PC-9 (cell line): ENCODE results near the gene FTHL17. TPM values are rescaled to one million over a fixed set of nuclear protein-coding genes. Genes with fewer than 3 reads are reported as not detected.

ENCODE experiments used
- BruUV-seq: library from RNA; stranded (reverse); fragments of 400-500 nt; replicated peaks from 2 replicates; lab custom pipeline; 2021; lab: Mats Ljungman, UMichigan
- CTCF ChIA-PET: fragments of 300-600 bp; sonication (Branson Sonifier 250); formaldehyde crosslinking; loops from one replicate; lab custom pipeline; 2022; ENCODE audit warnings: antibody characterized with exemption; lab: Charles Lee
- POLR2A ChIA-PET: fragments of 300-600 bp; sonication (Branson Sonifier 250); formaldehyde crosslinking; loops from one replicate; lab custom pipeline; 2022; ENCODE audit warnings: antibody characterized with exemption; ENCODE audit not compliant: unreplicated experiment; lab: Charles Lee
- DNase-seq, 2 experiments: peaks; one replicate each; pipeline versions ENCODE4 v3.0.0 to v3.0.0-alpha.2; 2015 to 2022; ENCODE audit warnings: mixed read lengths in 1 of 2
- H2AFZ ChIP-seq: fragments of 200-600 bp; sonication (generic); 2 replicates; pipeline ENCODE4 v1.8.1; 2017; ENCODE audit warnings: antibody characterized with exemption
- H3F3A ChIP-seq: fragments of 200-600 bp; sonication (generic); 2 replicates; pipeline ENCODE4 v1.8.1; 2017; ENCODE audit warnings: antibody characterized with exemption, mild to moderate bottlenecking, low read depth; ENCODE audit not compliant: insufficient read depth
- H3K27ac ChIP-seq: fragments of 200-600 bp; sonication (generic); 2 replicates; pipeline ENCODE4 v1.6.1; 2016; ENCODE audit warnings: mixed run types
- H3K27me3 ChIP-seq: fragments of 200-600 bp; sonication (generic); 2 replicates; pipeline ENCODE4 v1.6.1; 2016; ENCODE audit warnings: low read depth, mixed run types; ENCODE audit not compliant: insufficient read depth
- H3K36me3 ChIP-seq: fragments of 200-600 bp; sonication (generic); 2 replicates; pipeline ENCODE4 v1.6.1; 2016; ENCODE audit warnings: low read depth, mixed run types
- H3K4me1 ChIP-seq: fragments of 200-600 bp; sonication (generic); replicated peaks from 2 replicates; pipeline ENCODE4 v1.6.1; 2016; ENCODE audit warnings: mixed run types; ENCODE audit not compliant: insufficient read depth
- H3K4me2 ChIP-seq: fragments of 200-600 bp; sonication (generic); 2 replicates; pipeline ENCODE4 v1.6.1; 2017; ENCODE audit warnings: mixed run types
- H3K4me3 ChIP-seq: fragments of 200-600 bp; sonication (generic); 2 replicates; pipeline ENCODE4 v1.6.1; 2016; ENCODE audit warnings: mixed run types
- H3K79me2 ChIP-seq: fragments of 200-600 bp; sonication (generic); 2 replicates; pipeline ENCODE4 v1.6.1; 2017; ENCODE audit warnings: low read depth, mixed run types
- H3K9me2 ChIP-seq: fragments of 200-600 bp; sonication (generic); 2 replicates; pipeline ENCODE4 v1.8.1; 2017; ENCODE audit warnings: mild to moderate bottlenecking; ENCODE audit not compliant: insufficient read depth
- H3K9me3 ChIP-seq: fragments of 200-600 bp; sonication (generic); 2 replicates; pipeline ENCODE4 v1.8.1; 2016; ENCODE audit warnings: low read depth; ENCODE audit not compliant: insufficient read depth
- H4K20me1 ChIP-seq: fragments of 200-600 bp; sonication (generic); 2 replicates; pipeline ENCODE4 v1.8.1; 2017; ENCODE audit not compliant: insufficient read depth
- EZH2 ChIP-seq: fragments of 200-600 bp; sonication (generic); IDR thresholded peaks from 2 replicates; pipeline ENCODE4 v1.8.0; 2017; ENCODE audit warnings: antibody characterized with exemption, low read depth
- intact Hi-C: fragments of 100-400 bp; cut with micrococcal nuclease; formaldehyde crosslinking; loops from one replicate; pipeline ENCODE4 v1.10.0; 2022; ENCODE audit not compliant: unreplicated experiment
- total RNA-seq: library from RNA; stranded (reverse); gene quantifications from 2 replicates; pipeline ENCODE4 v1.2.3, GENCODE V29; 2021
- TF ChIP-seq, protein P1 (sequence below): fragments of 200-600 bp; sonication (generic); conservative IDR thresholded peaks from 2 replicates; pipeline ENCODE4 v1.6.1; 2017; ENCODE audit warnings: mixed run types, antibody characterized with exemption, mild to moderate bottlenecking, moderate library complexity

FTHL17 gene
- total RNA-seq, 1 experiment from 2014 or later, result not detected

- H3K4me3 ChIP-seq, result no peak overlapping the region
- no peaks in the 10 kb centered on the region for H4K20me1 ChIP-seq
- H3K79me2 ChIP-seq, result no peaks in the 10 kb centered on the region
- no peak overlapping the region for H3K27ac ChIP-seq
- no peaks in the 10 kb centered on the region for H3K27me3 ChIP-seq
- no peak for DNase-seq
- no peak overlapping the region for H2AFZ ChIP-seq
- no TSS peak for BruUV-seq
- H3F3A ChIP-seq, result no peaks in the 10 kb centered on the region
- POLR2A ChIA-PET, result no interaction called here
- no peaks in the 10 kb centered on the region for H3K4me1 ChIP-seq
- intact Hi-C loops, result no loop called here
- no peaks in the 10 kb centered on the region for H3K9me2 ChIP-seq
- CTCF ChIA-PET, result no interaction called here
- H3K36me3 ChIP-seq, result no peaks in the 10 kb centered on the region
- H3K9me3 ChIP-seq, result no peaks in the 10 kb centered on the region
- H3K4me2 ChIP-seq, result no peak overlapping the region
- TF ChIP-seq, protein P1, sequence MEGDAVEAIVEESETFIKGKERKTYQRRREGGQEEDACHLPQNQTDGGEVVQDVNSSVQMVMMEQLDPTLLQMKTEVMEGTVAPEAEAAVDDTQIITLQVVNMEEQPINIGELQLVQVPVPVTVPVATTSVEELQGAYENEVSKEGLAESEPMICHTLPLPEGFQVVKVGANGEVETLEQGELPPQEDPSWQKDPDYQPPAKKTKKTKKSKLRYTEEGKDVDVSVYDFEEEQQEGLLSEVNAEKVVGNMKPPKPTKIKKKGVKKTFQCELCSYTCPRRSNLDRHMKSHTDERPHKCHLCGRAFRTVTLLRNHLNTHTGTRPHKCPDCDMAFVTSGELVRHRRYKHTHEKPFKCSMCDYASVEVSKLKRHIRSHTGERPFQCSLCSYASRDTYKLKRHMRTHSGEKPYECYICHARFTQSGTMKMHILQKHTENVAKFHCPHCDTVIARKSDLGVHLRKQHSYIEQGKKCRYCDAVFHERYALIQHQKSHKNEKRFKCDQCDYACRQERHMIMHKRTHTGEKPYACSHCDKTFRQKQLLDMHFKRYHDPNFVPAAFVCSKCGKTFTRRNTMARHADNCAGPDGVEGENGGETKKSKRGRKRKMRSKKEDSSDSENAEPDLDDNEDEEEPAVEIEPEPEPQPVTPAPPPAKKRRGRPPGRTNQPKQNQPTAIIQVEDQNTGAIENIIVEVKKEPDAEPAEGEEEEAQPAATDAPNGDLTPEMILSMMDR, result no peak
- no peak for TF ChIP-seq EZH2
Observed at GRCh38 chrX:31092970-31093638, 21.3 kb upstream of the FTHL17 start.

- no peak for TF ChIP-seq EZH2
- TF ChIP-seq, protein P1, result no peak
- Histone ChIP-seq H3K27ac (no peak overlapping the region), H3K9me2 (no peaks in the 10 kb centered on the region), H3K4me3 (no peak overlapping the region), H3K36me3 (no peaks in the 10 kb centered on the region), H3K4me1 (no peaks in the 10 kb centered on the region), H3K79me2 (no peaks in the 10 kb centered on the region), H2AFZ (no peak overlapping the region), H3K27me3 (no peaks in the 10 kb centered on the region), H3F3A (no peaks in the 10 kb centered on the region), H3K9me3 (no peaks in the 10 kb centered on the region), H4K20me1 (no peaks in the 10 kb centered on the region), H3K4me2 (no peak overlapping the region)
- ChIA-PET POLR2A (no interaction called here), CTCF (no interaction called here)
- no TSS peak for BruUV-seq
- intact Hi-C loops, result no loop called here
- DNase-seq, result no peak
Observed at GRCh38 chrX:31092476-31092875, 20.6 kb upstream of the FTHL17 start.

DNA sequence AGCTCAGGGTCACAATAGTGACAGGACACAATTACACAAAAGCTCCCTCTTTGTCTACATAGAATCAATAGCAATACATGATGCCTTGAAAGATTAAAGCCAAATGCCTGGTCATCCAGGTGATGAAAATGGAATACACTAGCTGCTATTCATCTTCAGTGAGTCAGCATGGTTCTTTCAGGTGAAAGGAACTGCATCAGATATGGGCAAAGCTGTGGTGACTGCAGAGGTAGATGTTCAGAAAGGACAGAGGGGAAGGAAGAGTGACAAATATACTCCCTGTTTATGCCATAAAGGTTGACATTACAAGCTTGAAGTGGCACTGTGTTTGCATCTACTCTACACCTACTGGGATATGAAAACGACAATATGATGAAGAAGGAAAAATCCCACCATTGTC is 20.0 kb upstream of the FTHL17 start:
- H3K9me3 ChIP-seq, result no peaks in the 10 kb centered on the region
- no peak overlapping the region for H2AFZ ChIP-seq
- H3F3A ChIP-seq, result no peaks in the 10 kb centered on the region
- TF ChIP-seq EZH2, result no peak
- TF ChIP-seq, protein P1, result no peak
- no peaks in the 10 kb centered on the region for H3K9me2 ChIP-seq
- no peaks in the 10 kb centered on the region for H3K4me1 ChIP-seq
- no peaks in the 10 kb centered on the region for H4K20me1 ChIP-seq
- CTCF ChIA-PET, result no interaction called here
- intact Hi-C loops, result no loop called here
- no peak overlapping the region for H3K4me2 ChIP-seq
- H3K79me2 ChIP-seq, result no peaks in the 10 kb centered on the region
- no TSS peak for BruUV-seq
- no peaks in the 10 kb centered on the region for H3K27me3 ChIP-seq
- POLR2A ChIA-PET, result no interaction called here
- no peak for DNase-seq
- no peak overlapping the region for H3K4me3 ChIP-seq
- no peak overlapping the region for H3K27ac ChIP-seq
- no peaks in the 10 kb centered on the region for H3K36me3 ChIP-seq
